Ovary (tissue), 9 donors: ENCODE data around the gene NDFIP1. TPM values are rescaled to one million over a fixed set of nuclear protein-coding genes. Genes with fewer than 3 reads are reported as not detected.

Source experiments
- DNase-seq, 5 donors: peaks; one replicate each; pipeline ENCODE4 v3.0.0-alpha.2; 2019 to 2020
- H3K27ac ChIP-seq, 2 donors: fragments of 200-600 bp; one replicate each; pipeline versions ENCODE4 v1.5.1 to v1.8.0; 2019 to 2022
- H3K27me3 ChIP-seq: fragments of 200-600 bp; one replicate; pipeline ENCODE4 v1.8.0; 2022
- H3K36me3 ChIP-seq: fragments of 200-600 bp; sonication (generic); one replicate; pipeline ENCODE4 v1.5.1; 2019
- H3K4me1 ChIP-seq: one replicate; pipeline ENCODE4 v1.8.1; 2013; ENCODE audit warnings: mild to moderate bottlenecking, moderate library complexity; ENCODE audit not compliant: insufficient read depth
- H3K4me3 ChIP-seq: fragments of 200-600 bp; sonication (generic); one replicate; pipeline ENCODE4 v1.5.1; 2017
- H3K9me3 ChIP-seq, 2 donors: fragments of 200-600 bp in 1 of 2; sonication (generic) in 1 of 2; one replicate each; pipeline versions ENCODE4 v1.5.1 to v1.8.1; 2013 to 2019; ENCODE audit warnings: mild to moderate bottlenecking in 1 of 2, moderate library complexity in 1 of 2
- EP300 ChIP-seq: sonication (generic); formaldehyde crosslinking; IDR thresholded peaks from one replicate; pipeline ENCODE4 v1.6.1; 2017; ENCODE audit warnings: antibody characterized with exemption
- POLR2A ChIP-seq: fragments of 450-650 bp; IDR thresholded peaks from one replicate; pipeline ENCODE4 v1.6.1; 2017; ENCODE audit warnings: antibody characterized with exemption, mild to moderate bottlenecking, moderate library complexity
- WGBS, 3 donors: extraction: QIAGEN DNeasy Blood & Tissue Kit in 1 of 3; methylation state at CpG; one replicate each; pipeline versions ENCODE4 v1.1.5 to v1.1.7; 2013 to 2017; 5-methylcytosine and 5-hydroxymethylcytosine counted together
- intact Hi-C, 4 donors: fragments of 100-400 bp; cut with DNase I; formaldehyde crosslinking; loops; one replicate each; pipeline versions ENCODE4 v1.11.0 to v1.15.1; 2022 to 2023
- polyA plus RNA-seq, 2 donors: library from polyadenylated mRNA; stranded (reverse); fragments of 200-250 nt in 1 of 2; fragments of 350-450 nt in 1 of 2; fragmentation: Illumina TruSeq in 1 of 2; extraction: RNeasy Lipid Tissue Mini Kit (QIAGEN cat#74804) in 1 of 2; gene quantifications; one replicate each; pipeline ENCODE4 v1.2.3, GENCODE V29; 2013 to 2014
- total RNA-seq, 7 donors: library from RNA; depleted of rRNA in 2 of 7; stranded (reverse); fragments of >200 nt in 2 of 7; fragmentation: NEBNext Ultra II Directional in 3 of 7; extraction: Animal tissue kit (Norgen Biotek cat#: 25700) in 3 of 7; gene quantifications; one replicate each; pipeline versions ENCODE4 v1.1.0 to v1.2.4, GENCODE V29; 2016 to 2023
- TF ChIP-seq, protein P1 (sequence below), 3 donors: fragments of 450-650 bp in 2 of 3; fragments of 200-600 bp in 1 of 3; IDR thresholded peaks; one replicate each; pipeline versions ENCODE4 v1.5.1 to v1.8.0; 2016 to 2022; ENCODE audit warnings: antibody characterized with exemption in 3 of 3, mild to moderate bottlenecking in 1 of 3
- donor health status: DM: no; HTN: no; CAD: no; lungs with moderate emphysema.
- donor health status: DM: no; HTN: no; CAD: no.
- donor health status: Bipolar disorder and iron deficiency.
- donor health status: DM: yes; HTN: yes; CAD: no.
- donor health status: DM: no; HTN: no; CAD: no.
- donor health status: DM: yes; HTN: yes; CAD: no.

NDFIP1 gene
- total and polyA plus RNA-seq, 9 donors: 54.8 to 192 (median 70.0) TPM

DNA sequence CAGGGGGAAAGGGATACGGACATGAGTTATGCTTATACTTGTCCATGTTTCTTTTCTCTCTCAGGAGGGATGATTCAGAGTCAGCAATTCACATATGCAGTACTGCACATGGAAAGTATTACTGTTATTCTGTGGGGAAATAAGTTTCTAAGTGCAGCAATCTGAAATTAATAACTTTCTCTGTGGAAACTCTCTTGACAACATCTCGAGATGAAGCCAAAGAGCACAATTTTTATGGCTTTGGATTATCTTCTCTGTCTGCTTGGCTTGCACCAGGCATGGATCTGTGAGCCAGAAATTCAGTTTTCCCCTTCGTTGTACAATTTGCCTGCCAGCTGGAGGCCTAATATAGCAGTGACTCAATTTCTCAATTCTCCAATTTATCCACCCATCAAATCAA, 2.5 kb upstream of the NDFIP1 start:
- intact Hi-C loops: loop anchor here in 2 of 4 donors (5.0 to 10.0 kb wide), 2 partner anchors 91 to 94 kb away; partner anchors contain the start of gene GNPDA1 (in 2 of the 2)
- no peak overlapping the region for H3K27ac ChIP-seq
- TF ChIP-seq, protein P1, sequence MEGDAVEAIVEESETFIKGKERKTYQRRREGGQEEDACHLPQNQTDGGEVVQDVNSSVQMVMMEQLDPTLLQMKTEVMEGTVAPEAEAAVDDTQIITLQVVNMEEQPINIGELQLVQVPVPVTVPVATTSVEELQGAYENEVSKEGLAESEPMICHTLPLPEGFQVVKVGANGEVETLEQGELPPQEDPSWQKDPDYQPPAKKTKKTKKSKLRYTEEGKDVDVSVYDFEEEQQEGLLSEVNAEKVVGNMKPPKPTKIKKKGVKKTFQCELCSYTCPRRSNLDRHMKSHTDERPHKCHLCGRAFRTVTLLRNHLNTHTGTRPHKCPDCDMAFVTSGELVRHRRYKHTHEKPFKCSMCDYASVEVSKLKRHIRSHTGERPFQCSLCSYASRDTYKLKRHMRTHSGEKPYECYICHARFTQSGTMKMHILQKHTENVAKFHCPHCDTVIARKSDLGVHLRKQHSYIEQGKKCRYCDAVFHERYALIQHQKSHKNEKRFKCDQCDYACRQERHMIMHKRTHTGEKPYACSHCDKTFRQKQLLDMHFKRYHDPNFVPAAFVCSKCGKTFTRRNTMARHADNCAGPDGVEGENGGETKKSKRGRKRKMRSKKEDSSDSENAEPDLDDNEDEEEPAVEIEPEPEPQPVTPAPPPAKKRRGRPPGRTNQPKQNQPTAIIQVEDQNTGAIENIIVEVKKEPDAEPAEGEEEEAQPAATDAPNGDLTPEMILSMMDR (IDR thresholded peaks at IDR 0.05): no peak
- TF ChIP-seq EP300 (no peak), POLR2A (no peak)
- peak in 1 of 5 donors; percentile 27 for DNase-seq
- no peaks in the 10 kb centered on the region for H3K4me1 ChIP-seq
- H3K4me3 ChIP-seq: no peak overlapping the region
- no peaks in the 10 kb centered on the region for H3K9me3 ChIP-seq
- no peaks in the 10 kb centered on the region for H3K27me3 ChIP-seq
- no peaks in the 10 kb centered on the region for H3K36me3 ChIP-seq
- 28 to 50% (median 41%) methylated on average over 3 of the region's 3 CpGs for WGBS, 3 donors

DNA sequence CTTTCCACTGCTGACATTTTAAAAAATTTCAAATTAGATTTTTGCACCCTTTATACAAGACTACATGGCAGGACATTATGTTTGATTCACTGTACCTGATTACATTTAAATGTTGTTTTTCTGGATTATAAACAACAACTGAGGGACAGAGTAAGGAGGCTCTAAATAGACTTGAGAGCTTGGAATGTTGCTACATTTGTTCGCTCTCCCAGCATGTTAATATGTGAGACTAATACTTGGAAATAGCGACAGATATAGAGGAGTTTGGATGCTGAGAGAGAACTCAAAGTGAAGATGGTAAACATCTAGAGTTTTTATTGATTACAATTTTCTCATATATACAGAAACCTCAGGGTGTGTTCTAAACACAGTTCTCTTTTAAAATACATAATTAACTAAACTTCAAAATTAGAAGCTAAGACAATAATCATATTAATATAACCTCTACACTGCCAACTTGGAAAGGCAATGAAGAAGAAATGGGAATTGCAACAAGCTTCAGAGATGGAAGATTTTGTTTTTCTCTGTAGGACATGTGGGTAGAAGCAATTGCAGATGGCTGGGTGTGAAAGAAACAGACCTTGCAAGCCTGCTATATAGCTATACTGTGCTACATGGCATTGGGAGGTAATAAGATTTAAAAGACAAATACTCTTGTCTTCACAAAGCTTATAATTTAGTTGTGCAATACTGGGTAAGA, 1.4 kb upstream of the NDFIP1 start:
- no peaks in the 10 kb centered on the region for H3K27me3 ChIP-seq
- no peaks in the 10 kb centered on the region for H3K36me3 ChIP-seq
- DNase-seq: no peak
- WGBS, 3 donors: 93 to 100% (median 96%) methylated on average over 2 of the region's 2 CpGs
- TF ChIP-seq, protein P1 (IDR thresholded peaks at IDR 0.05): no peak
- no peak for TF ChIP-seq EP300
- TF ChIP-seq POLR2A: no peak
- H3K4me1 ChIP-seq: no peaks in the 10 kb centered on the region
- no peak overlapping the region for H3K27ac ChIP-seq
- intact Hi-C loops: loop anchor here in 2 of 4 donors (5.0 to 10.0 kb wide), 2 partner anchors 92 to 95 kb away; partner anchors contain the start of gene GNPDA1 (in 2 of the 2)
- no peak overlapping the region for H3K4me3 ChIP-seq
- H3K9me3 ChIP-seq: no peaks in the 10 kb centered on the region

DNA sequence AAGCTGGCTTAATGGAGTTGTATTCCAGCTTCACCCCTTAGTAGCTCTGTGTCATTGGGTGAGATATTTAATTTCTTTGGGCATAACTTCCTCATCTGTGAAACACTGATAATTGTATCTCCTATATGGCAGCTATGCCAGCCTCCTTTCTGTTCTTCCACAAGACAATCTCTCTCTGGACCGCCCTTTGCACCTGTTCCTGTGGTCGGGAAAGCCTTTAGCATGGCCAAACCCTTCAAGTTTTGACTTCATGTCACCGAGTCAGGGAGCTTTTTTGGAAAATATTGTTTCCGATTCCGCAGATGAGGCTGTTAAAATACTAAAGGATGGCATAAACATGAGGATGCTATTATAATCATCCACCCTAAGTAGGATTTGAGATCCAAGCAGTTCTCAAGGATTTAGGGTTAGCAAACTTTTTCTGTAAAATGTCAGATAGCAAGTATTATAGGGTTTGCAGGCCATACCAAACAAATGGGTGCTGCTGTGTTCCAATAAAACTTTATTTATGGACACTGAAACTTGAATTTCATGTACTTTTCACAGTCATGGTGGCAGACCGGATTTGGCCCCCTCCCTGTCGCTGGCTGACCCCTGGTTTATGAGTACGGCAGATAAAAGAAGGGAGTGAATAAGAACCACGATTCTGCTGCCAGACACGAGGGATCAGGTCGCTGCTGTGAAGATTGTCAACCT, 695 bp upstream of the NDFIP1 start:
- Histone ChIP-seq H3K36me3 (no peaks in the 10 kb centered on the region), H3K4me3 (peak overlapping the region; percentile 99), H3K27ac (peak overlapping the region; percentile 97 to 98), H3K4me1 (no peaks in the 10 kb centered on the region), H3K27me3 (no peaks in the 10 kb centered on the region), H3K9me3 (no peaks in the 10 kb centered on the region)
- 62 to 69% (median 66%) methylated on average over 11 of the region's 11 CpGs for WGBS, 3 donors
- TF ChIP-seq, protein P1 (IDR thresholded peaks at IDR 0.05): no peak
- TF ChIP-seq EP300 (no peak), POLR2A (no peak)
- no peak for DNase-seq
- intact Hi-C loops: loop anchor here in 2 of 4 donors (5.0 to 10.0 kb wide), 2 partner anchors 93 to 96 kb away; partner anchors contain the start of gene GNPDA1 (in 2 of the 2)

DNA sequence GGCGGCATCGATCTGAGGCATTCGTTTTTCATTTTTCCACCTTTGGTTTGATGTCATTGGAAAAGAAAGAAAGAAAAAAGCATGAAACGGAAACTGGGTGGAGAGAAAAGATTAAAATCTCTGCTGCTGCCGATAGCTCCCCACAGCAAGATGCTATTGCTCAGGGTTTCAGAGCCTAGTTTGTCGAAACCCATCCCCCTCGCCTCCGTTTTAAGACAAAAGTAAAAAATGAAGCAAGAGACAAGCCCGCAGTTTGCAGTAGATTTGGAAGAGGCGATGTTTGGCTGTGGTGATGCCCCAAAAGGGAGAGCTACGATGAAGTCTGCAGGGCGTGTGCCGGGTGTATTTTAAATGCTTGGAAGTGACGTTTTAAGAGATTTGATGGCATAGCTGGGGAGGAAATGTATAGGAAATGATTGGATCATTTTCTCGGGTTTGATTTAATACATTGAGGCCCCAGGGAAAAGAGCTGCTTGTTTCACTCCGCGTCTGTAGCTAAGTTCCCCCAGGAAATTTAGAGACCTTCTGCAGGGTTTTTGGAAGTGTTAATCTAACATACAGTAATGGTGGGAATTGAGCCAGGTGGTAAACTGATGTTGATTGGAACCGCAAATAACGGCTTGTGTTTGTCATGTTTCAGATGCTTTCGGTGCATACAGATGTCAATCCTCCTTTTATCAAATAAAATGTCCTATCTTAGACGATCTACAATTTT, 909 bp downstream of the NDFIP1 start:
- Histone ChIP-seq H3K27ac (peak overlapping the region; percentile 97 to 98), H3K4me3 (peak overlapping the region; percentile 99), H3K36me3 (no peaks in the 10 kb centered on the region), H3K27me3 (no peaks in the 10 kb centered on the region), H3K4me1 (no peaks in the 10 kb centered on the region), H3K9me3 (no peaks in the 10 kb centered on the region)
- DNase-seq: peak in 4 of 5 donors; percentile 21 to 27 (median 25)
- intact Hi-C loops: loop anchor here in 2 of 4 donors (5.0 to 10.0 kb wide), 2 partner anchors 95 to 97 kb away; partner anchors contain the start of gene GNPDA1 (in 2 of the 2)
- TF ChIP-seq EP300 (no peak), POLR2A (no peak)
- TF ChIP-seq, protein P1 (IDR thresholded peaks at IDR 0.05): no peak
- 0 to 1% (median 0%) methylated on average over 21 of the region's 21 CpGs for WGBS, 3 donors
